IMR-90 (cell line): ENCODE measurements around the gene LETM1. TPM values are rescaled to one million over a fixed set of nuclear protein-coding genes. Genes with fewer than 3 reads are reported as not detected.

Experiments
- ATAC-seq: fragments of 200-7000 bp; cut with Tn5 transposase; 2 replicates; pipeline ENCODE4 v1.9.1; 2020; ENCODE audit warnings: low read depth, mild to moderate bottlenecking, moderate library complexity
- BruUV-seq: library from RNA; stranded (reverse); fragments of 400-500 nt; replicated peaks from 2 replicates; lab custom pipeline; 2021; lab: Mats Ljungman, UMichigan
- CTCF ChIA-PET: fragments of 300-600 bp; formaldehyde crosslinking; extraction: SDS; loops from one replicate; lab custom pipeline; 2021; ENCODE audit warnings: antibody characterized with exemption; lab: Yijun Ruan, JAX
- POLR2A ChIA-PET: fragments of 300-600 bp; sonication (Branson Sonifier 250); formaldehyde crosslinking; loops from one replicate; lab custom pipeline; 2022; ENCODE audit warnings: antibody characterized with exemption; ENCODE audit not compliant: unreplicated experiment; lab: Charles Lee
- DNase-seq: peaks from one replicate; pipeline ENCODE4 v3.0.0; 2013
- H2AFZ ChIP-seq: replicated peaks from 2 replicates; pipeline ENCODE3; 2013; ENCODE audit warnings: low read length, mild to moderate bottlenecking; ENCODE audit not compliant: poor library complexity
- H2AK5ac ChIP-seq: 2 replicates; pipeline ENCODE4 v1.6.1; 2013; ENCODE audit warnings: low read depth, low read length, inconsistent platforms
- H2AK9ac ChIP-seq: replicated peaks from 2 replicates; pipeline ENCODE3; 2013; ENCODE audit warnings: mild to moderate bottlenecking, low read depth, low read length, moderate library complexity; ENCODE audit not compliant: poor library complexity
- H2BK120ac ChIP-seq: 2 replicates; pipeline ENCODE4 v1.6.1; 2013; ENCODE audit warnings: low read depth, low read length, inconsistent platforms
- H2BK15ac ChIP-seq: 3 replicates; pipeline ENCODE4 v1.6.1; 2013; ENCODE audit warnings: low read depth, low read length, inconsistent platforms
- H2BK20ac ChIP-seq: 2 replicates; pipeline ENCODE4 v1.6.1; 2013; ENCODE audit warnings: low read depth, mild to moderate bottlenecking, inconsistent platforms, low read length, moderate library complexity
- H2BK5ac ChIP-seq: 2 replicates; pipeline ENCODE4 v1.6.1; 2013; ENCODE audit warnings: mild to moderate bottlenecking, low read depth, low read length, inconsistent platforms; ENCODE audit not compliant: poor library complexity, severe bottlenecking
- H3K14ac ChIP-seq: replicated peaks from 2 replicates; pipeline ENCODE4 v1.6.1; 2013; ENCODE audit warnings: low read depth, low read length, inconsistent platforms
- H3K18ac ChIP-seq: 2 replicates; pipeline ENCODE4 v1.6.1; 2013; ENCODE audit warnings: low read depth, low read length, control low read depth
- H3K23ac ChIP-seq: 2 replicates; pipeline ENCODE4 v1.6.1; 2013; ENCODE audit warnings: low read depth, low read length, inconsistent platforms
- H3K27ac ChIP-seq: 2 replicates; pipeline ENCODE4 v1.5.1; 2013; ENCODE audit warnings: mild to moderate bottlenecking, control low read depth, low read length; ENCODE audit not compliant: insufficient read depth
- H3K27me3 ChIP-seq: 2 replicates; pipeline ENCODE4 v1.6.1; 2013; ENCODE audit warnings: low read length; ENCODE audit not compliant: control insufficient read depth, insufficient read depth
- H3K36me3 ChIP-seq: 2 replicates; pipeline ENCODE4 v1.6.1; 2013; ENCODE audit warnings: low read length, mixed read lengths; ENCODE audit not compliant: control insufficient read depth, insufficient read depth
- H3K4ac ChIP-seq: 2 replicates; pipeline ENCODE4 v1.6.1; 2013; ENCODE audit warnings: low read depth, low read length, inconsistent platforms
- H3K4me1 ChIP-seq: 2 replicates; pipeline ENCODE4 v1.6.1; 2013; ENCODE audit warnings: low read length, mixed read lengths; ENCODE audit not compliant: control insufficient read depth, insufficient read depth
- H3K4me2 ChIP-seq: 2 replicates; pipeline ENCODE4 v1.6.1; 2013; ENCODE audit warnings: low read depth, mild to moderate bottlenecking, control low read depth, low read length, moderate library complexity
- H3K4me3 ChIP-seq: 2 replicates; pipeline ENCODE4 v1.5.1; 2013; ENCODE audit warnings: low read depth, mild to moderate bottlenecking, control low read depth, low read length, moderate library complexity; ENCODE audit not compliant: insufficient read depth
- H3K56ac ChIP-seq: 2 replicates; pipeline ENCODE4 v1.6.1; 2013; ENCODE audit warnings: low read length, inconsistent platforms; ENCODE audit not compliant: insufficient read depth; ENCODE audit errors: extremely low read depth
- H3K79me1 ChIP-seq, 2 experiments: 2 replicates each; pipeline ENCODE4 v1.6.1; 2013; ENCODE audit warnings: low read length in 2 of 2, inconsistent platforms in 1 of 2, low read depth in 1 of 2
- H3K9ac ChIP-seq: 2 replicates; pipeline ENCODE4 v1.6.1; 2013; ENCODE audit warnings: low read depth, low read length, control low read depth
- H3K9me1 ChIP-seq: 2 replicates; pipeline ENCODE4 v1.6.1; 2013; ENCODE audit warnings: low read length, inconsistent platforms; ENCODE audit not compliant: insufficient read depth
- H3K9me3 ChIP-seq: 2 replicates; pipeline ENCODE4 v1.6.1; 2013; ENCODE audit warnings: low read length; ENCODE audit not compliant: control insufficient read depth, insufficient read depth
- H4K20me1 ChIP-seq: 2 replicates; pipeline ENCODE4 v1.6.1; 2013; ENCODE audit warnings: low read length, inconsistent platforms; ENCODE audit not compliant: insufficient read depth
- H4K5ac ChIP-seq: 2 replicates; pipeline ENCODE4 v1.6.1; 2013; ENCODE audit warnings: mild to moderate bottlenecking, low read depth, low read length, control low read depth
- H4K8ac ChIP-seq, 2 experiments: 2 replicates each; pipeline ENCODE4 v1.6.1; 2013; ENCODE audit warnings: low read depth in 2 of 2, low read length in 2 of 2, control low read depth in 1 of 2, inconsistent platforms in 1 of 2
- H4K91ac ChIP-seq: 2 replicates; pipeline ENCODE4 v1.6.1; 2013; ENCODE audit warnings: low read depth, low read length, inconsistent platforms; ENCODE audit not compliant: insufficient read depth
- BHLHE40 ChIP-seq: fragments of 150-350 bp; IDR thresholded peaks from 2 replicates; pipeline ENCODE4 v1.6.1; 2016; ENCODE audit warnings: mild to moderate bottlenecking, low read depth, low read length
- CTCF ChIP-seq: conservative IDR thresholded peaks from 2 replicates; pipeline ENCODE4 v1.5.1; 2012; ENCODE audit warnings: mild to moderate bottlenecking, low read depth, low read length, improper control_type of control experiment
- FOS ChIP-seq: fragments of 150-350 bp; IDR thresholded peaks from 2 replicates; pipeline ENCODE4 v1.6.1; 2016; ENCODE audit warnings: low read depth, low read length
- NFE2L2 ChIP-seq: fragments of 150-350 bp; IDR thresholded peaks from 2 replicates; pipeline ENCODE4 v1.6.1; 2016; ENCODE audit warnings: low read depth, mild to moderate bottlenecking, low read length
- POLR2A ChIP-seq: IDR thresholded peaks from 2 replicates; pipeline ENCODE4 v1.6.1; 2012; ENCODE audit warnings: mild to moderate bottlenecking, low read depth, low read length
- RAD21 ChIP-seq: IDR thresholded peaks from 2 replicates; pipeline ENCODE4 v1.6.1; 2012; ENCODE audit warnings: low read length, improper control_type of control experiment
- RCOR1 ChIP-seq: IDR thresholded peaks from 2 replicates; pipeline ENCODE4 v1.6.1; 2012; ENCODE audit warnings: mild to moderate bottlenecking, low read length, improper control_type of control experiment; ENCODE audit not compliant: insufficient replicate concordance
- RFX5 ChIP-seq: IDR thresholded peaks from 2 replicates; pipeline ENCODE4 v1.8.0; 2012; ENCODE audit warnings: low read depth, mild to moderate bottlenecking, low read length, moderate library complexity
- USF2 ChIP-seq: fragments of 150-350 bp; IDR thresholded peaks from 2 replicates; pipeline ENCODE4 v1.6.1; 2017; ENCODE audit warnings: mild to moderate bottlenecking, antibody characterized with exemption, low read length, low read depth
- WGBS, 2 experiments: methylation state at CpG; one replicate each; pipeline versions ENCODE4 v1.1.5 to v1.1.7; 2013; ENCODE audit warnings: missing lambda C conversion rate in 2 of 2; ENCODE audit not compliant: insufficient read length in 1 of 2; ENCODE audit errors: extremely low coverage in 2 of 2; 5-methylcytosine and 5-hydroxymethylcytosine counted together
- dilution Hi-C: fragments of 300-500 bp; cut with HindIII; formaldehyde crosslinking; loops from one replicate; pipeline ENCODE4 v1.14.3; 2018; ENCODE audit warnings: low sequenced_read_pairs; ENCODE audit not compliant: unreplicated experiment
- in situ Hi-C: fragments of 300-500 bp; cut with MboI; formaldehyde crosslinking; loops from 3 replicates; pipeline ENCODE4 v1.14.3; 2019; ENCODE audit warnings: low sequenced_read_pairs, inconsistent platforms, mixed read lengths
- intact Hi-C: fragments of 100-400 bp; cut with micrococcal nuclease; formaldehyde crosslinking; loops from 2 replicates; pipeline ENCODE4 v1.10.0; 2022
- polyA plus RNA-seq, 3 experiments: library from polyadenylated mRNA; depleted of rRNA; stranded (reverse); fragments of >200 nt; gene quantifications; 2 replicates each; pipeline ENCODE4 v1.2.3, GENCODE V29; 2012; ENCODE audit warnings: low replicate concordance in 1 of 3
- total RNA-seq: library from RNA; depleted of rRNA; stranded (reverse); fragments of >200 nt; gene quantifications from 2 replicates; pipeline ENCODE4 v1.2.3, GENCODE V29; 2012
- TF ChIP-seq, protein P1 (sequence below): fragments of 150-350 bp; IDR thresholded peaks from 2 replicates; pipeline ENCODE4 v1.6.1; 2016; ENCODE audit warnings: low read depth, mild to moderate bottlenecking, low read length, moderate library complexity, borderline replicate concordance

Gene LETM1
- total and polyA plus RNA-seq, 2 of the 4 experiments (the other 2 are of a cell fraction): 25.0 to 49.3 TPM

DNA sequence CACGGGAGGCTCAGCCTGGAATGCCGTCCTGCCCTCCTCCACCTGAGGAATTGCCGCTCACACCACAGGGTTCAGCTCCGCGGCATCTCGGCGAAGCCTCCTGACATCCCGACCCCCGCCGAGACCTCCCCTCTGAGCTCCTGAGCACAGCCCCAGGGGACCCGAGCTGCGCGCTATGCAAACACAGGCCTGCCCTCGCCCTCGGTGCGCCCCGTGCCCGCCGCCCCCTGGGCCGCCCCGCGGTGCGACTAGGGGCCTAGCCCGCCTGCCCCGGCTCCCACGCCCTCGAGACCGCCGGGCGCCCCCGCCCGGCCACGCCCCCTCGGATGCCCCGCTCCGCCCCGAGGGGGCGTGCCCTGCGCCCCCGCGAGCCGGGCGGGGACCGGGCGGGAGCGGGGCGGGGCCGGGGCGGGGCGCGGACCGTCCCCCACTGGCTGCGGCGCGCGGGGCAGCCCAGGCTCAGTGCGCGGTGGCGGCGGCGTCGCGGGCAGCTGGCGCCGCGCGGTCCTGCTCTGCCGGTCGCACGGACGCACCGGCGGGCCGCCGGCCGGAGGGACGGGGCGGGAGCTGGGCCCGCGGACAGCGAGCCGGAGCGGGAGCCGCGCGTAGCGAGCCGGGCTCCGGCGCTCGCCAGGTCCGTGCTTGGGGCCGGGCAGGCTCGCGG, 63.0 kb downstream of the LETM1 start, which contains the start of gene FGFR3:
TSS of gene FGFR3 (plus strand) at position 462 of the 664 bp plus-strand sequence. CDS start 642 bp downstream, outside the sequence.
- no peak within 1 kb of the TSS for H4K8ac ChIP-seq
- in situ Hi-C loops: no loop called here
- no peak within 1 kb of the TSS for H2AK5ac ChIP-seq
- ChIA-PET CTCF (interaction anchor here (0.6 kb wide), 1 partner anchor 19 kb away, joined by 5 read pairs; no protein-coding TSS in a partner anchor), POLR2A (no interaction called here)
- no TSS peak for BruUV-seq
- no peak within 1 kb of the TSS for H3K27ac ChIP-seq
- TF ChIP-seq RAD21 (no peak), BHLHE40 (no peak), NFE2L2 (no peak), RCOR1 (no peak), USF2 (no peak), CTCF (no peak), RFX5 (no peak), POLR2A (no peak), FOS (no peak)
- TF ChIP-seq, protein P1, sequence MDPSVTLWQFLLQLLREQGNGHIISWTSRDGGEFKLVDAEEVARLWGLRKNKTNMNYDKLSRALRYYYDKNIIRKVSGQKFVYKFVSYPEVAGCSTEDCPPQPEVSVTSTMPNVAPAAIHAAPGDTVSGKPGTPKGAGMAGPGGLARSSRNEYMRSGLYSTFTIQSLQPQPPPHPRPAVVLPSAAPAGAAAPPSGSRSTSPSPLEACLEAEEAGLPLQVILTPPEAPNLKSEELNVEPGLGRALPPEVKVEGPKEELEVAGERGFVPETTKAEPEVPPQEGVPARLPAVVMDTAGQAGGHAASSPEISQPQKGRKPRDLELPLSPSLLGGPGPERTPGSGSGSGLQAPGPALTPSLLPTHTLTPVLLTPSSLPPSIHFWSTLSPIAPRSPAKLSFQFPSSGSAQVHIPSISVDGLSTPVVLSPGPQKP: no peak
- 5% methylated on average over 30 of the region's 95 CpGs; no CpG with 5 or more reads in 1 of the 2 experiments for WGBS, 2 experiments
- H3K14ac ChIP-seq: no peak within 1 kb of the TSS
- peak within 1 kb of the TSS; percentile 20 for H3K4me2 ChIP-seq
- no peak within 1 kb of the TSS for H4K5ac ChIP-seq
- no peak within 1 kb of the TSS for H4K91ac ChIP-seq
- no peak within 1 kb of the TSS for H3K9ac ChIP-seq
- no peaks in the 10 kb centered on the region for H3K9me1 ChIP-seq
- H2BK5ac ChIP-seq: no peak within 1 kb of the TSS
- H2AK9ac ChIP-seq: peak within 1 kb of the TSS; percentile 0
- H3K4ac ChIP-seq: no peak within 1 kb of the TSS
- peak within 1 kb of the TSS; percentile 81 for H2AFZ ChIP-seq
- peaks cover 54% of the 10 kb centered on the region for H3K27me3 ChIP-seq
- intact Hi-C loops: no loop called here
- H3K56ac ChIP-seq: no peak within 1 kb of the TSS
- dilution Hi-C loops: no loop called here
- no peak within 1 kb of the TSS for H2BK20ac ChIP-seq
- ATAC-seq: peak; percentile 92
- H3K9me3 ChIP-seq: no peaks in the 10 kb centered on the region
- no peak for DNase-seq
- no peak within 1 kb of the TSS for H2BK120ac ChIP-seq
- no peaks in the 10 kb centered on the region for H3K79me1 ChIP-seq
- peaks cover 6% of the 10 kb centered on the region for H4K20me1 ChIP-seq
- H3K18ac ChIP-seq: no peak within 1 kb of the TSS
- no peaks in the 10 kb centered on the region for H3K36me3 ChIP-seq
- H3K23ac ChIP-seq: no peak within 1 kb of the TSS
- peaks cover 2% of the 10 kb centered on the region; the same call in 1 of the 2 replicates for H3K4me1 ChIP-seq
- H3K4me3 ChIP-seq: peak within 1 kb of the TSS; percentile 65
- no peak within 1 kb of the TSS for H2BK15ac ChIP-seq
